Measurements from ENCODE around the gene ZNF488. TPM values are rescaled to one million over a fixed set of nuclear protein-coding genes. Genes with fewer than 3 reads are reported as not detected.

ZNF488 gene
- total RNA-seq, 4 donors from 2014 or later, result 1.0 to 3.9 (median 2.3) TPM

DNA sequence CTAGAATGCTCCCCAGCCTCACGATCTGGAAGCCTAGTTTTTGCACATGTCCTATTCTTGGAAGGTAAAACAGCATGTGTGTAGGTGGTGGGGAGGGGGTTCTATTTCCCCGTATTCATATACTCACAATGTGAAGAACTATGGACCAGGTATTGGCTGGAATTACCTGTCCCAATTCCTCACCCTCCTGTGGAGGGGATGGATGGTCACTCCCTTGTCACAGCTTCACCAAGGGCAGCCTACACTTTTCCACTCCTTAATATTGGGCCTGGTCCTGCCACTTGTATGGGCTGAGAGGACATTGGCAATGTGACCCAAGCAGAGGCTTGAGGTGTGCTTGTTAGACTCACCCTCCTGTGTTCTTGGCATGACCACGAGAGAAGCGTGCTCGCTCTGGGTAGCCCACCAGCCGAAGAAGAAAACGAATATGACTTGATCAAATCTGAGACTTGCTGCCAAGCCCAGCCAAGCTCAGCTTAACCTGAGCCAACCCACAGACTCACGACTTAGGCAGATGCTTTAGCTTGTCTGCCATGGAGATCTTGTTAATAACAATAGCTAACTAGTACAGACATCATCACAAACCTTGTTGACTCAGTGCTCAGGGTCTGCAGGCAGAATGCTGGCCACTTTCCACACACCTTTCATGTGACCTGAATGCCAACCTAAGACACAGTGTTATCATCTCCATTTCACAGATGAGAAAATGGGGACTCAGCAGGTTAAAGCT, 17.2 kb downstream of the ZNF488 start:
- WGBS, result 89% methylated on average over 8 of the region's 8 CpGs
- no peaks in the 10 kb centered on the region for H3K36me3 ChIP-seq
- H3K27ac ChIP-seq, result no peak overlapping the region
- TF ChIP-seq POLR2AphosphoS5 (IDR thresholded peaks at IDR 0.05), result no peak
- TF ChIP-seq POLR2A (IDR thresholded peaks at IDR 0.05), result no peak
- no peak for TF ChIP-seq EP300 (IDR thresholded peaks at IDR 0.05)
- TF ChIP-seq, protein P1, sequence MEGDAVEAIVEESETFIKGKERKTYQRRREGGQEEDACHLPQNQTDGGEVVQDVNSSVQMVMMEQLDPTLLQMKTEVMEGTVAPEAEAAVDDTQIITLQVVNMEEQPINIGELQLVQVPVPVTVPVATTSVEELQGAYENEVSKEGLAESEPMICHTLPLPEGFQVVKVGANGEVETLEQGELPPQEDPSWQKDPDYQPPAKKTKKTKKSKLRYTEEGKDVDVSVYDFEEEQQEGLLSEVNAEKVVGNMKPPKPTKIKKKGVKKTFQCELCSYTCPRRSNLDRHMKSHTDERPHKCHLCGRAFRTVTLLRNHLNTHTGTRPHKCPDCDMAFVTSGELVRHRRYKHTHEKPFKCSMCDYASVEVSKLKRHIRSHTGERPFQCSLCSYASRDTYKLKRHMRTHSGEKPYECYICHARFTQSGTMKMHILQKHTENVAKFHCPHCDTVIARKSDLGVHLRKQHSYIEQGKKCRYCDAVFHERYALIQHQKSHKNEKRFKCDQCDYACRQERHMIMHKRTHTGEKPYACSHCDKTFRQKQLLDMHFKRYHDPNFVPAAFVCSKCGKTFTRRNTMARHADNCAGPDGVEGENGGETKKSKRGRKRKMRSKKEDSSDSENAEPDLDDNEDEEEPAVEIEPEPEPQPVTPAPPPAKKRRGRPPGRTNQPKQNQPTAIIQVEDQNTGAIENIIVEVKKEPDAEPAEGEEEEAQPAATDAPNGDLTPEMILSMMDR (IDR thresholded peaks at IDR 0.05), result no peak
- no peaks in the 10 kb centered on the region for H3K27me3 ChIP-seq
- H3K9me3 ChIP-seq, result no peaks in the 10 kb centered on the region
- H3K4me1 ChIP-seq, result no peaks in the 10 kb centered on the region
- H3K4me3 ChIP-seq, result no peak overlapping the region
- DNase-seq (ENCODE audit: low spot score in 2 of 2), result peak; percentile 18 to 43

DNA sequence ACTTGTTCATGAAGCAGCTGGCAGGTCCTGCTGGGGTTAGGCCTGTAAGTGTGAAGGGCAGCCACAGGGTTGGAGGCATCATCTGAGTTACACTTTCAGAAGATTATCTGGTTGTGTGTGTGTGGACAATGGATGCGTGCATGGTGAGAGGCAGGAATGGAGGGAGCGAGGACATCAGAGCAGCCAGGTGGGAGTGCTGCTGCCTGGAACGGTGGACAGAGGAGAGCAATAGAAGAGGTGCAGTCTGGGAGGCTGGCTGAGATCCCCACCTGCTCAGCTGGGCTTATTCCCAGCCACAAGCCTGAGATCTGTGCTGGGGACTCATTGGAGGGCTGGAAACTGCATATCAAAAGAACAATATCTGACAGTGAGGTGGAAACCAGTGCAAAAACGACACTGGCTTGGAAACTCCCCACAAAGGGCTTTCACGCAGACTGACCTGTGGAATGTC, 17.9 kb downstream of the ZNF488 start:
- Histone ChIP-seq H3K9me3 (no peaks in the 10 kb centered on the region), H3K36me3 (no peaks in the 10 kb centered on the region), H3K27ac (no peak overlapping the region), H3K4me3 (no peak overlapping the region), H3K27me3 (no peaks in the 10 kb centered on the region), H3K4me1 (no peaks in the 10 kb centered on the region)
- 86% methylated on average over 5 of the region's 5 CpGs for WGBS
- DNase-seq (ENCODE audit: low spot score in 2 of 2), result peak; percentile 20 to 43
- TF ChIP-seq POLR2A (IDR thresholded peaks at IDR 0.05) (no peak), EP300 (IDR thresholded peaks at IDR 0.05) (no peak), POLR2AphosphoS5 (IDR thresholded peaks at IDR 0.05) (no peak)
- TF ChIP-seq, protein P1 (IDR thresholded peaks at IDR 0.05), result no peak

GRCh38 chr10:47365431-47366180, 18.5 kb downstream of the ZNF488 start:
- no peaks in the 10 kb centered on the region for H3K9me3 ChIP-seq
- H3K36me3 ChIP-seq, result no peaks in the 10 kb centered on the region
- no peak overlapping the region for H3K27ac ChIP-seq
- no peak for TF ChIP-seq POLR2A (IDR thresholded peaks at IDR 0.05)
- no peak for TF ChIP-seq POLR2AphosphoS5 (IDR thresholded peaks at IDR 0.05)
- TF ChIP-seq, protein P1 (IDR thresholded peaks at IDR 0.05), result no peak
- no peak for TF ChIP-seq EP300 (IDR thresholded peaks at IDR 0.05)
- peak; percentile 22 to 44 for DNase-seq (ENCODE audit: low spot score in 2 of 2)
- no peaks in the 10 kb centered on the region for H3K4me1 ChIP-seq
- H3K27me3 ChIP-seq, result no peaks in the 10 kb centered on the region
- H3K4me3 ChIP-seq, result no peak overlapping the region
- WGBS, result 89% methylated on average over 9 of the region's 9 CpGs

DNA sequence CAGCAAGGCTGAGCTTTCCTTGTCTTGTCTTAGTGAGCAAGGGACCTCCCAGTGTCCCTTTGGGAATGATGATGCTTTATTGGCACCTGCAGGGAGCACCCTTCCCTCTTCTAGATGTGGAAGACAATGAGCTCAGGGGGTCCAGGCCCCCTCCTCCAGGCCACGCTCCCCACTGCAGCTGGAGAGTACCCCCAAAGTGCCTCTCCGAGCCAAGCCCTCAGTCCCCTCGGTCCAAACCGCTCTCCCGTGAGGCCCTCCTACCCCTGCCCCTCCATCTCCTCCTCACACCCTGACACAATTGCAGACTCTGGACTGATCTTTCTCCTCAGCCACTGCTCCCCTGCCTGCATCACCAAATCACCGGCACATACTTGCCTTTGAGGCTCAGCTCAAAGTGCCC, 19.2 kb downstream of the ZNF488 start:
- 93% methylated on average over 6 of the region's 6 CpGs for whole genome bisulfite sequencing
- no peak for TF ChIP-seq EP300 (IDR thresholded peaks at IDR 0.05)
- TF ChIP-seq, protein P1 (IDR thresholded peaks at IDR 0.05), result no peak
- TF ChIP-seq POLR2AphosphoS5 (IDR thresholded peaks at IDR 0.05), result no peak
- TF ChIP-seq POLR2A (IDR thresholded peaks at IDR 0.05), result no peak
- peak; percentile 32 to 54 for DNase-seq (ENCODE audit: low spot score in 2 of 2)

DNA sequence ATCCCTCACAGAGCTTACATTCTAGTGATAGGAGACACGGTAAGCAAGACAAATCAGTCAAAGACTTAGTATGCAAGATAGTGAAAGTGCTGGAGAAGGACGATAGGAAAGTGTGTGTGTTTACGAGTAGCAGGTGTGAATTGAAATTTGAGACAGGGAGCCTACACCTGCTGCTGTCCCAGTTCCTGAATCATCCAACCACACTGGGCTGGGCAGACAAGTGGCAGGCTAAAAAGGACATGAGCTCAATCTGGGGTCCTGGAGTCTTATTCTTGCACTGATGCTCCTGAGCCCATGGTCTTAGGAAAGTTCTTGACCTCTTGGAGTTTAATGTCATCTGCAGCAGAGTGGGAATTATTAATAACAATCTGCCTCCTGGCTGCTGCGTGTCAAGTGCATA, 19.7 kb downstream of the ZNF488 start:
- Histone ChIP-seq H3K27me3 (no peaks in the 10 kb centered on the region), H3K4me1 (no peaks in the 10 kb centered on the region), H3K9me3 (no peaks in the 10 kb centered on the region), H3K27ac (no peak overlapping the region), H3K4me3 (no peak overlapping the region), H3K36me3 (no peaks in the 10 kb centered on the region)
- TF ChIP-seq POLR2A (IDR thresholded peaks at IDR 0.05) (no peak), POLR2AphosphoS5 (IDR thresholded peaks at IDR 0.05) (no peak), EP300 (IDR thresholded peaks at IDR 0.05) (no peak)
- TF ChIP-seq, protein P1 (IDR thresholded peaks at IDR 0.05), result no peak
- peak in 1 of 2 donors; percentile 16 for DNase-seq (ENCODE audit: low spot score in 2 of 2)
- WGBS, result 63% methylated on average over 4 of the region's 4 CpGs

More for the DNA sequence above, 19.2 kb downstream of the ZNF488 start:
- Histone ChIP-seq H3K27ac (no peak overlapping the region), H3K27me3 (no peaks in the 10 kb centered on the region), H3K4me1 (no peaks in the 10 kb centered on the region), H3K4me3 (no peak overlapping the region), H3K36me3 (no peaks in the 10 kb centered on the region), H3K9me3 (no peaks in the 10 kb centered on the region)

All from suprapubic skin (tissue), 4 donors.